Measurements from ENCODE around the gene SPPL3.

DNA sequence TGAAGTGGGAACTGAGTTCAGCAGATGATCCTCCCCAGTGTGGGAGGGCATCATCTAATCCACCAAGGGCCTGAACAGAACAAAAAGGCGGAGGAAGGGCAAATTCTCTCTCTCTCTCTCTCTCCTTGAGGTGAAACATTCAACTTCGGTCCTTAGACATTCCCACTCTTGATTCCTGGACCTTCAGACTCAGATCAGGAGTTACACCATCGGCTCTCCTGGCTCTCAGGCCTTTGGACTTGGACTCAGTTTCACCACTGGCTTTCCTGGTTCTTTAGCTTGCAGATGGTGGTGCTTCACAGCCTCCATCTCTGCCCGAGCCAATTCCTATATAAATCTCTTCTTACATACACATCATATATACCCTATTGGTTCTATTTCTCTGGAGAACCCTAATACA lies 73.2 kb downstream of the SPPL3 start:
- TF ChIP-seq, protein P1, sequence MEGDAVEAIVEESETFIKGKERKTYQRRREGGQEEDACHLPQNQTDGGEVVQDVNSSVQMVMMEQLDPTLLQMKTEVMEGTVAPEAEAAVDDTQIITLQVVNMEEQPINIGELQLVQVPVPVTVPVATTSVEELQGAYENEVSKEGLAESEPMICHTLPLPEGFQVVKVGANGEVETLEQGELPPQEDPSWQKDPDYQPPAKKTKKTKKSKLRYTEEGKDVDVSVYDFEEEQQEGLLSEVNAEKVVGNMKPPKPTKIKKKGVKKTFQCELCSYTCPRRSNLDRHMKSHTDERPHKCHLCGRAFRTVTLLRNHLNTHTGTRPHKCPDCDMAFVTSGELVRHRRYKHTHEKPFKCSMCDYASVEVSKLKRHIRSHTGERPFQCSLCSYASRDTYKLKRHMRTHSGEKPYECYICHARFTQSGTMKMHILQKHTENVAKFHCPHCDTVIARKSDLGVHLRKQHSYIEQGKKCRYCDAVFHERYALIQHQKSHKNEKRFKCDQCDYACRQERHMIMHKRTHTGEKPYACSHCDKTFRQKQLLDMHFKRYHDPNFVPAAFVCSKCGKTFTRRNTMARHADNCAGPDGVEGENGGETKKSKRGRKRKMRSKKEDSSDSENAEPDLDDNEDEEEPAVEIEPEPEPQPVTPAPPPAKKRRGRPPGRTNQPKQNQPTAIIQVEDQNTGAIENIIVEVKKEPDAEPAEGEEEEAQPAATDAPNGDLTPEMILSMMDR (IDR thresholded peaks at IDR 0.05): no peak
- no peak for TF ChIP-seq POLR2A (IDR thresholded peaks at IDR 0.05)
